GM18951 (cell line): ENCODE results near the gene CANX.
"Not testable (repeated sequence)": the region's sequence is repeated elsewhere in the genome, so short reads cannot be mapped to it uniquely, and the experiment has no call there.

Experiments
- POLR2A ChIP-seq: IDR thresholded peaks from 4 replicates; pipeline ENCODE4 v1.6.1; 2011; ENCODE audit warnings: mild to moderate bottlenecking; ENCODE audit not compliant: insufficient read length, insufficient read depth; ENCODE audit errors: extremely low read depth
- in situ Hi-C: fragments of 300-500 bp; cut with MboI; formaldehyde crosslinking; loops from one replicate; pipeline ENCODE4 v1.12.0; 2022; ENCODE audit warnings: low sequenced_read_pairs, mixed read lengths, inconsistent platforms; ENCODE audit not compliant: unreplicated experiment

CANX gene

GRCh38 chr5:179698935-179699615, at the start of gene CANX:
Gene CANX, plus strand, starts transcription at chr5:179698967. Its CDS starts 6,715 bp downstream, at chr5:179705682.
- in situ Hi-C loops, result no loop called here
- peak; percentile 81 for TF ChIP-seq POLR2A

- in situ Hi-C loops, result not testable (repeated sequence)
Measured at GRCh38 chr5:179649166-179649703, 49.5 kb upstream of the CANX start.

GRCh38 chr5:179650245-179650644, 48.5 kb upstream of the CANX start:
- in situ Hi-C loops, result not testable (repeated sequence)

GRCh38 chr5:179653135-179653534, 45.6 kb upstream of the CANX start:
- in situ Hi-C loops, result not testable (repeated sequence)

- in situ Hi-C loops, result not testable (repeated sequence)
Measured at GRCh38 chr5:179657302-179658178, 41.2 kb upstream of the CANX start.

- in situ Hi-C loops, result not testable (repeated sequence)
Measured at GRCh38 chr5:179658179-179658856, 40.4 kb upstream of the CANX start.

GRCh38 chr5:179661647-179662046, 37.1 kb upstream of the CANX start:
- in situ Hi-C loops, result not testable (repeated sequence)

GRCh38 chr5:179668391-179668790, 30.4 kb upstream of the CANX start:
- TF ChIP-seq POLR2A, result no peak
- in situ Hi-C loops, result no loop called here

- in situ Hi-C loops, result no loop called here
- peak; percentile 98 for TF ChIP-seq POLR2A
Measured at GRCh38 chr5:179678223-179679013, 20.3 kb upstream of the CANX start.

GRCh38 chr5:179679014-179679674, 19.6 kb upstream of the CANX start:
- no peak for TF ChIP-seq POLR2A
- in situ Hi-C loops, result no loop called here

- in situ Hi-C loops, result no loop called here
- no peak for TF ChIP-seq POLR2A
Measured at GRCh38 chr5:179680014-179680779, 18.6 kb upstream of the CANX start.

- in situ Hi-C loops, result no loop called here
- TF ChIP-seq POLR2A, result no peak
Measured at GRCh38 chr5:179680780-179681401, 17.9 kb upstream of the CANX start, which contains the start of gene CBY3. Gene CBY3, minus strand, starts transcription at chr5:179681034. Its CDS starts 116 bp downstream, at chr5:179680918.

GRCh38 chr5:179689212-179689611, 9.6 kb upstream of the CANX start:
- in situ Hi-C loops, result not testable (repeated sequence)
